GM21447 (cell line): Measurements from ENCODE around the gene CAMK2N2.

ENCODE experiments used
- ATAC-seq: cut with Tn5 transposase; IDR thresholded peaks from one replicate; pipeline ENCODE4 v1.9.1; 2021; ENCODE audit not compliant: unreplicated experiment

Gene CAMK2N2

GRCh38 chr3:184240384-184241140 lies 20.8 kb downstream of the CAMK2N2 start:
- no peak for ATAC-seq

GRCh38 chr3:184239708-184240107 lies 21.6 kb downstream of the CAMK2N2 start:
- no peak for ATAC-seq

GRCh38 chr3:184239221-184239620 lies 22.1 kb downstream of the CAMK2N2 start:
- ATAC-seq = no peak

- no peak for ATAC-seq
These were observed 23.0 kb downstream of the CAMK2N2 start for GRCh38 chr3:184238246-184238818.

- ATAC-seq = no peak
These were observed 23.5 kb downstream of the CAMK2N2 start for GRCh38 chr3:184237807-184238206.

GRCh38 chr3:184237211-184237610 lies 24.1 kb downstream of the CAMK2N2 start:
- no peak for ATAC-seq

- ATAC-seq = no peak
These were observed 24.7 kb downstream of the CAMK2N2 start for GRCh38 chr3:184236636-184237035.

- no peak for ATAC-seq
These were observed 25.3 kb downstream of the CAMK2N2 start for GRCh38 chr3:184236033-184236410.

- ATAC-seq = no peak
These were observed 25.8 kb downstream of the CAMK2N2 start for GRCh38 chr3:184235381-184236032.

GRCh38 chr3:184234671-184235380 lies 26.5 kb downstream of the CAMK2N2 start:
- no peak for ATAC-seq

- ATAC-seq = no peak
These were observed 27.1 kb downstream of the CAMK2N2 start for GRCh38 chr3:184234224-184234623.

GRCh38 chr3:184233127-184233843 lies 28.1 kb downstream of the CAMK2N2 start:
- no peak for ATAC-seq

- no peak for ATAC-seq
These were observed 29.7 kb downstream of the CAMK2N2 start for GRCh38 chr3:184231671-184232070.

- no peak for ATAC-seq
These were observed 30.5 kb downstream of the CAMK2N2 start for GRCh38 chr3:184230603-184231528.

GRCh38 chr3:184230081-184230602 lies 31.2 kb downstream of the CAMK2N2 start:
- ATAC-seq = no peak

- peak; percentile 55 for ATAC-seq
These were observed 31.8 kb downstream of the CAMK2N2 start, which contains the start of gene VWA5B2 for GRCh38 chr3:184229394-184230080. Gene VWA5B2 (plus strand): TSS chr3:184229585. CDS start chr3:184230529, 944 bp downstream.

GRCh38 chr3:184228376-184229137 lies 32.8 kb downstream of the CAMK2N2 start:
- no peak for ATAC-seq

- ATAC-seq = no peak
These were observed 33.8 kb downstream of the CAMK2N2 start for GRCh38 chr3:184227481-184227935.
